Body of pancreas (tissue), 4 donors: ENCODE results near the gene SHANK1. TPM values are rescaled to one million over a fixed set of nuclear protein-coding genes. Genes with fewer than 3 reads are reported as not detected.

Source experiments
- ATAC-seq: fragments of 150-250 bp; one replicate; pipeline ENCODE4 v1.9.1; 2016
- DNase-seq, 4 donors: peaks; one replicate each; pipeline ENCODE4 v3.0.0-alpha.2; 2019
- H3K27ac ChIP-seq, 4 donors: fragments of 200-600 bp; sonication (generic); 1 replicate in 3 of 4; 2 replicates in 1 of 4; pipeline versions ENCODE4 v1.5.1 to v1.6.1; 2016 to 2019; ENCODE audit warnings: mild to moderate bottlenecking in 1 of 4, mixed read lengths in 1 of 4, moderate library complexity in 1 of 4
- H3K27me3 ChIP-seq, 2 donors: fragments of 200-600 bp; sonication (generic); one replicate each; pipeline ENCODE4 v1.6.0; 2016; ENCODE audit warnings: mild to moderate bottlenecking in 1 of 2
- H3K36me3 ChIP-seq, 2 donors: fragments of 200-600 bp; sonication (generic); replicated peaks in 1 of 2; 2 replicates each; pipeline ENCODE4 v1.5.1; 2016; ENCODE audit warnings: low read depth in 2 of 2; ENCODE audit not compliant: insufficient read depth in 1 of 2
- H3K4me1 ChIP-seq: fragments of 200-600 bp; sonication (generic); one replicate; pipeline ENCODE4 v1.6.0; 2016
- H3K4me3 ChIP-seq, 2 donors: fragments of 200-600 bp; sonication (generic); 1 replicate in 1 of 2; 2 replicates in 1 of 2; pipeline ENCODE4 v1.5.1; 2016 to 2019
- H3K9me3 ChIP-seq, 3 donors: fragments of 200-600 bp; sonication (generic); 1 replicate in 2 of 3; 2 replicates in 1 of 3; pipeline ENCODE4 v1.5.1; 2016
- POLR2A ChIP-seq, 3 donors: fragments of 450-650 bp; IDR thresholded peaks; one replicate each; pipeline ENCODE4 v1.6.1; 2016; ENCODE audit warnings: antibody characterized with exemption in 3 of 3, mild to moderate bottlenecking in 2 of 3
- WGBS, 2 donors: methylation state at CpG; one replicate each; pipeline ENCODE4 v1.1.5; 2017; 5-methylcytosine and 5-hydroxymethylcytosine counted together
- intact Hi-C: fragments of 100-400 bp; cut with DNase I; formaldehyde crosslinking; loops from one replicate; pipeline ENCODE4 v1.15.1; 2023
- total RNA-seq, 2 donors: library from RNA; depleted of rRNA; stranded (reverse); fragments of >200 nt; gene quantifications; one replicate each; pipeline ENCODE4 v1.1.0, GENCODE V29; 2016
- TF ChIP-seq, protein P1 (sequence below), 7 experiments: fragments of 450-650 bp in 4 of 7; fragments of 200-600 bp in 3 of 7; sonication (generic) in 3 of 7; IDR thresholded peaks; one replicate each; pipeline ENCODE4 v1.5.1; 2016 to 2019; ENCODE audit warnings: antibody characterized with exemption in 7 of 7

The SHANK1 gene
- total RNA-seq, 2 donors from 2014 or later, result 0.26 to 2.3 TPM

DNA sequence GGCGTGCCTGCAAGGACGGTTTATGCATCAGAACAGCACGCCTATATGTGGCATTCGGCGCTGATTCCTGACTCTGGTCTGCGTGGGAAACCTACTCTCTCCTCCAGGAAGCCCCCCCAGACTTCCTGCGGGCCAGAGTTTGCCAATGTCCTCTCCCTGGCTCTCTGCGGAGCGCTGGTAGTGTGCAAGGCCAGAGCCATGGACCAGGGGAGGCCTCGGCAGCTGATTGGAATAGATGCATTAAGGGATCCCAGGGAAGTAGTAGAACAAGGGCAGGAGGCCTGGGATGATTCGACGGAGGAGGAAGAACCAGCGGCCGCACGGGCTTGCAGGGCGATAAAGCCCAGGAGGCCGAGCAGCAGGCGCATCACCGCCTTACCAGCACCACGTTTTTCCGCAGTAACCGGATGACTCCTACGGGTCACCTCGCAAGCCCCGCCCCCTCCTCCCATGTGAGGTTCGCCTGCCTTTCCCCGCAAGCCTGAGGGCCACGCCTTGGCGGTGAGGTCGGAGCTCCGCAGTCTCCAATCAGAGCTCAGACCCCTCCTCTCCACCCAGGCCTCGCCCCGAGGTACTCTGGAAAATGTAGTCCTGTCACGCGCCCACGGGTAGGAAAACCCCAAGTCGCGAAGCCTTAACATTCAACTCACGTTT is 8.6 kb upstream of the SHANK1 start:
- no peaks in the 10 kb centered on the region for H3K36me3 ChIP-seq
- DNase-seq (peak; percentile 51 to 72 (median 59)), ATAC-seq (no peak)
- intact Hi-C loops, result no loop called here
- H3K27me3 ChIP-seq, result no peaks in the 10 kb centered on the region
- H3K4me3 ChIP-seq, result no peak overlapping the region
- no peak for TF ChIP-seq POLR2A (IDR thresholded peaks at IDR 0.05)
- TF ChIP-seq, protein P1, sequence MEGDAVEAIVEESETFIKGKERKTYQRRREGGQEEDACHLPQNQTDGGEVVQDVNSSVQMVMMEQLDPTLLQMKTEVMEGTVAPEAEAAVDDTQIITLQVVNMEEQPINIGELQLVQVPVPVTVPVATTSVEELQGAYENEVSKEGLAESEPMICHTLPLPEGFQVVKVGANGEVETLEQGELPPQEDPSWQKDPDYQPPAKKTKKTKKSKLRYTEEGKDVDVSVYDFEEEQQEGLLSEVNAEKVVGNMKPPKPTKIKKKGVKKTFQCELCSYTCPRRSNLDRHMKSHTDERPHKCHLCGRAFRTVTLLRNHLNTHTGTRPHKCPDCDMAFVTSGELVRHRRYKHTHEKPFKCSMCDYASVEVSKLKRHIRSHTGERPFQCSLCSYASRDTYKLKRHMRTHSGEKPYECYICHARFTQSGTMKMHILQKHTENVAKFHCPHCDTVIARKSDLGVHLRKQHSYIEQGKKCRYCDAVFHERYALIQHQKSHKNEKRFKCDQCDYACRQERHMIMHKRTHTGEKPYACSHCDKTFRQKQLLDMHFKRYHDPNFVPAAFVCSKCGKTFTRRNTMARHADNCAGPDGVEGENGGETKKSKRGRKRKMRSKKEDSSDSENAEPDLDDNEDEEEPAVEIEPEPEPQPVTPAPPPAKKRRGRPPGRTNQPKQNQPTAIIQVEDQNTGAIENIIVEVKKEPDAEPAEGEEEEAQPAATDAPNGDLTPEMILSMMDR (IDR thresholded peaks at IDR 0.05), result no peak
- no peak overlapping the region for H3K27ac ChIP-seq
- peaks cover 23% of the 10 kb centered on the region for H3K4me1 ChIP-seq
- no peaks in the 10 kb centered on the region for H3K9me3 ChIP-seq
- 19 to 24% methylated on average over 24 to 39 of the region's 39 CpGs for WGBS, 2 donors

DNA sequence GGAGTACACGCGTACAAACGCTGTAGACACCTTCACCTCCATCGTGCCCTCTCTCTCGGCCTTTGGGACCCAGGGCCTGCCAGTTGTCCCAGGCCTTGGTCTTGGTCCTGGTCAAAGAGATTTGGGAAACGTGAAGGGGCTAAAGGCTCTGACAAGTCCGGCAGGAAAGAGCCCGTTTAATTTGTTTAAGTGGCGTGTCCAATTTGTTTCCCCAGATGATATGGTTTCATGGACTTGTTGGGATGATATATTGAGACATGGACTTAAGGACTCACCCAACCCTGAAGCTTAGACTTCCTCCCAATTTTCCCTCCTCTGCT is 6.3 kb upstream of the SHANK1 start:
- intact Hi-C loops, result no loop called here
- H3K27me3 ChIP-seq, result no peaks in the 10 kb centered on the region
- peaks cover 23% of the 10 kb centered on the region for H3K4me1 ChIP-seq
- no peak overlapping the region for H3K4me3 ChIP-seq
- H3K27ac ChIP-seq, result no peak overlapping the region
- TF ChIP-seq POLR2A (IDR thresholded peaks at IDR 0.05), result no peak
- TF ChIP-seq, protein P1 (IDR thresholded peaks at IDR 0.05), result no peak
- DNase-seq (no peak), ATAC-seq (no peak)
- H3K36me3 ChIP-seq, result no peaks in the 10 kb centered on the region
- H3K9me3 ChIP-seq, result no peaks in the 10 kb centered on the region
- 56 to 63% methylated on average over 9 of the region's 9 CpGs for WGBS, 2 donors

DNA sequence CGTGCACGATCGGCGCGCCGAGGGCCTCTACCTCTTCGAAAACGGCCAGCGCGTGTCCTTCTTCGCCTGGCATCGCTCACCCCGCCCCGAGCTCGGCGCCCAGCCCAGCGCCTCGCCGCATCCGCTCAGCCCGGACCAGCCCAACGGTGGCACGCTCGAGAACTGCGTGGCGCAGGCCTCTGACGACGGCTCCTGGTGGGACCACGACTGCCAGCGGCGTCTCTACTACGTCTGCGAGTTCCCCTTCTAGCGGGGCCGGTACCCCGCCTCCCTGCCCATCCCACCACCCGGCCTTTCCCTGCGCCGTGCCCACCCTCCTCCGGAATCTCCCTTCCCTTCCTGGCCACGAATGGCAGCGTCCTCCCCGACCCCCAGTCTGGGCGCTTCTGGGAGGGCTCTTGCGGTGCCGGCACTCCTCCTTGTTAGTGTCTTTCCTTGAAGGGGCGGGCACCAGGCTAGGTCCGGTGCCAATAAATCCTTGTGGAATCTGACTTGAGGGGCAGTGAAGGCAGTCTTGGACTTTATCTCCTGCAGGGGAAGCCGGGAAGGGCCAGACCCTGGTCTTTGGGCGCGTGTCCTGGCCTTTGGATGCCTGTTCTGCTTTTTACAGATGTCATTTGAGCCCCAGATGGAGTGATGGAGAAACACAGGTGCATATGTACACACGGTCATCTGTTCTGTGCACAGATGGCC is 5.8 kb upstream of the SHANK1 start:
- peak overlapping the region in 3 of 4 donors; percentile 41 to 53 (median 50) for H3K27ac ChIP-seq
- ATAC-seq (no peak), DNase-seq (no peak)
- no peaks in the 10 kb centered on the region for H3K27me3 ChIP-seq
- peak overlapping the region; percentile 32 to 44 for H3K4me3 ChIP-seq
- WGBS, 2 donors, result 2 to 17% methylated on average over 8 to 52 of the region's 52 CpGs
- peaks cover 23% of the 10 kb centered on the region for H3K4me1 ChIP-seq
- H3K9me3 ChIP-seq, result no peaks in the 10 kb centered on the region
- TF ChIP-seq POLR2A (IDR thresholded peaks at IDR 0.05), result peak in 1 of 3 donors; percentile 52
- TF ChIP-seq, protein P1 (IDR thresholded peaks at IDR 0.05), result no peak
- intact Hi-C loops, result no loop called here
- no peaks in the 10 kb centered on the region for H3K36me3 ChIP-seq

DNA sequence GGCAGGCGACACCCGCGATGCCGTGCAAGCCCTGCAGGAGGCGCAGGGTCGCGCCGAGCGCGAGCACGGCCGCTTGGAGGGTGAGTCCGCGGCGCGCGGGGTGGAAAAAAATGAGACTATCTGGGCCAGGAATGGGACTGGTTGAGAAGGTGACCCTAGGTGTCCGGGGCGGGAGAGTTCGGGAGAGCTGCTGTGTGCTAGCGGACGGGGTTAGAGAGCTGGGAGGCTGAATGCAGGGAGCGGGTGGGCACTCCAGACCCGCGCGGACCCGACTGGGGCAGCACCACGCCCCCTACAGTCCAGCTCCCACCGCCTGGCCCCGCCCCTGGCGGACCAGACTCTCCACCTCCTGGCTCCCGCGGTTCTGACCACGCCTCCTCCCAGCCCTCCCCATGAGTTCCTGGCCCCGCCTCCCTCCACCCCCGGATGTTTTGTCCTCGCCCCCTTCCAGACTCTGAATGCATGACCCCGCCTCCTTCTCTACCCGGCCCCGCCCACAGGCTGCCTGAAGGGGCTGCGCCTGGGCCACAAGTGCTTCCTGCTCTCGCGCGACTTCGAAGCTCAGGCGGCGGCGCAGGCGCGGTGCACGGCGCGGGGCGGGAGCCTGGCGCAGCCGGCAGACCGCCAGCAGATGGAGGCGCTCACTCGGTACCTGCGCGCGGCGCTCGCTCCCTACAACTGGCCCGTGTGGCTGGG is 5.1 kb upstream of the SHANK1 start:
- no peaks in the 10 kb centered on the region for H3K36me3 ChIP-seq
- ATAC-seq (peak; percentile 94), DNase-seq (peak; percentile 97 to 100 (median 99))
- H3K9me3 ChIP-seq, result no peaks in the 10 kb centered on the region
- H3K27ac ChIP-seq, result peak overlapping the region; percentile 53 to 79 (median 68)
- peak overlapping the region; percentile 32 to 44 for H3K4me3 ChIP-seq
- H3K27me3 ChIP-seq, result no peaks in the 10 kb centered on the region
- 0 to 1% methylated on average over 15 to 65 of the region's 65 CpGs for WGBS, 2 donors
- H3K4me1 ChIP-seq, result peaks cover 23% of the 10 kb centered on the region
- peak in 2 of 3 donors; percentile 64 to 74 for TF ChIP-seq POLR2A (IDR thresholded peaks at IDR 0.05)
- TF ChIP-seq, protein P1 (IDR thresholded peaks at IDR 0.05), result peak; percentile 56 to 89 (median 73)
- intact Hi-C loops, result no loop called here
